COLO668 (cell line): ENCODE data around the gene MAGI2.

Experiments used
- DNase-seq: peaks from one replicate; lab custom pipeline; 2025; ENCODE audit not compliant: unreplicated experiment; lab: John Stamatoyannopoulos, UW

The MAGI2 gene

GRCh38 chr7:78134256-78134655, 1319.2 kb downstream of the MAGI2 start:
- peak; percentile 7 for DNase-seq

- no peak for DNase-seq
Observed at GRCh38 chr7:78130446-78131215, 1322.8 kb downstream of the MAGI2 start.

- DNase-seq: no peak
Observed at GRCh38 chr7:78129865-78130264, 1323.6 kb downstream of the MAGI2 start.

- DNase-seq: no peak
Observed at GRCh38 chr7:78127009-78127408, 1326.5 kb downstream of the MAGI2 start.

GRCh38 chr7:78125884-78126283, 1327.6 kb downstream of the MAGI2 start:
- DNase-seq: no peak

- no peak for DNase-seq
Observed at GRCh38 chr7:78124216-78124615, 1329.3 kb downstream of the MAGI2 start.

DNA sequence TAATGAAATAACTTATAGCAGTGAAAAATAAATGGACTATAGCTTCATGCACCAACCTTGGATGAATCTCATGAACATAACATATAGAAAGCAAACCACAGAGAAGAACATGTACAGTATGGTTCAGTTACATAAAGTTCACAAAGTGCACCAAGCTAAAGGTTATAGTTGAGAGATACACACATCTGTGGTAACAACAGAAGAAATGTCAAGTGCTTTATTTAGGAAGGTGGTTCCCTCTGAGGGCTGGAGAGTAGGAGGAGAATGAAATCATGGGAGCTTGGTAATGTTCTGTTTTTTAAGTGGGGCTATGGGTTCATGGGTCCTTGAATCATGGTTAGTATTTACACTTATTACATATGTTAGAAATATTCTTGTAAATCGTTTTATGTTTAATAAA, 1331.6 kb downstream of the MAGI2 start:
- no peak for DNase-seq

DNA sequence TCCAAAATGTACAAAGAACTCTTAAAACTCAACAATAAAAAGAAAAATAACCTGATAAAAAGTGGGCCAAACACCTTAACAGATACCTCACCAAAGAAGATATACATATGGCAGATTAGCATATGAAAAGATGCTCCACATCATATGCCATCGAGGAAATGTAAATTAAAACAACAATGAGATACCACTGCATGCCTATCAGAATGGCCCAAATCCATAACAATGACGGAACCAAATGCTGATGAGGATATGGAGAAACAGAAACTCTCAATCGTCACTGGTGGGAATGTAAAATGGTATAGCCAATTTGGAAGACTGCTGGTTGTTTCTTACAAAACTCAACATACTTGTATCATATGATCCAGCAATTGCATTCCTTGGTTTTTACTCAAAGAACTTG, 1335.0 kb downstream of the MAGI2 start:
- no peak for DNase-seq

DNA sequence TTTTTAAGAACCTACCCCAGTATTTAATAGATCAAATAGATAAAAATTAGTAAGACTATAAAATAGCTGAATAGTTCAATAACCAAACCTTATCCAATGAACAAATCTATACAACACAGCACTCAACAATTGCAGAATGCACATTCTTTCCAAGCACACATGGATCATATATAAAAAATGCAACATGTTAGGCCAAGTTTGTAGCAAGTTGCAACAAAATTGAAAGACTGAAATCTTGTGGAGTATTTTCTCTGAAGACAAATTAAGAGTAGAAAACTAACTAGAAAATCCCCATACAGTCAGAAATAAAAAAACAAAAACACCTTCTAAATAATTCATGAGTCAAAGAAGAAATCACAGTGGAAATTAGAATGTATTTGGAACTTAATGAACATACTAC, 1337.6 kb downstream of the MAGI2 start:
- DNase-seq: no peak

DNA sequence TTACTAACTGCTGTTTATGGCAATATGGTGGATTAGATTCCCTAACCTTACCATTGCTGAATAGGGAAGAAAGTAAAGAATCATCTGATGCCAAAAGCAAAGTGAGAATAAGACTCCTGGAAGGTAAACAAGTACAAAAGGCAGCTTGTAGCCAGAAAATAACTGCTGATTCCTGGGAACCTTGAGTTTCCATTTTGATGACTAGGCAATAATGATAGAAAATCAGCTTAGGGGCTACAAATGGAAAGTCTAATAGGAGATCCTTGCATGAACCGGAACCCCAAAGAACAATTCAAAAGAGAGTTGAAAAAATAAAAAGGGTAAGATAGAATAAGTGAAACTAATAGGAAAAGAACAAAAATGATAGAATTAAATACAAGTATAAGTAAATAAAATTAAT, 1338.5 kb downstream of the MAGI2 start:
- DNase-seq: no peak

DNA sequence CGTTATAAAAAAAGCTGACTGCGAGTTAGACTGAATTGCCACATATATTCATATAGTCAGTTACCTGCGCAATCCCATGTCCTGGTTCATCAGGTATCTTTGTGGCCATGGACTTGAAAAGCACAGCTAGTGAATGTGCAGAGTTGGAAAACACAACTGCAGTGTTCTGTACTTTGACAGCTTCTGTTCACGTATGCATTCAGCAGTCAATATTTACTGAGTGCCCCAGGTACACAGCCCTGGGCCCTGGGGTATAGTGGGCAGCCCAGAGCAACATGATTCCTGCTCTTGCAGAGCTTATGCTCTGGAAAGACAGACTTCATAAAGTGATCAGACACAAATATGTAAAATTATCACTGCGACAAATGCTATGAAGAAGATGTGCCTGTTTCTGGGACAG, 1341.0 kb downstream of the MAGI2 start:
- DNase-seq: no peak

GRCh38 chr7:78111386-78111785, 1342.1 kb downstream of the MAGI2 start:
- DNase-seq: no peak

- DNase-seq: no peak
Observed at GRCh38 chr7:78103475-78103874, 1350.0 kb downstream of the MAGI2 start.

- no peak for DNase-seq
Observed at GRCh38 chr7:78101076-78101475, 1352.4 kb downstream of the MAGI2 start.

DNA sequence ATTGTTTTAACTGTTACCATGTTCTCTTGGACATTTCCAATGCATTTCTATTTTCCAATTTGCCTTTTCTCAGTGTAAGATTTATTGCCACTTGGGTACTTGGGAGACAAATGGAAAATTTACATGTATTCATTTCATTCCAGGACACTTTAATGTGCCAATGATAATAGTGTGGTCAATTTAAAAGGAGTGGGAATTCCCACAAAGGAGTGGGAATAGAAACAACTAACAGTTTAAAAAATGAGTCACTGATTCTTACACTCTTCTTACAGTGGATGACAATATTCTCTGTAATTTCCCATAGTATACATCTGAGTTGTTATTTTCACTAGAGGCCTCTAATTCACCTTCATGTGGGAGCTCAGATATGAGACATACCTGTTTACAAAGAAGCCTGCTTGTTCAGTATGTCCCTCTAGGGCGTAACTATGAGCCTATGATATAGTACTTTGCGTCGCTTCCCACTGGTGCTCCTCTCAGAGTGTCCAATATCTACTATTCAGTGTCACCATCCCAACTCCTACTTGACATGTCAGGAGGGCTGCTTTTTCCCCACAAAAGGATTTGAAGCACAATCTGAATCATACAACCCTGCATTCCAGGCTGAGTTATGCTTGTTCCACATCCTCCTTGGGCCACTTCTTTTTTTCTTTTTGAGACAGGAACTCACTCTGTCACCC, 1353.6 kb downstream of the MAGI2 start:
- no peak for DNase-seq

- no peak for DNase-seq
Observed at GRCh38 chr7:78095549-78095948, 1357.9 kb downstream of the MAGI2 start.

DNA sequence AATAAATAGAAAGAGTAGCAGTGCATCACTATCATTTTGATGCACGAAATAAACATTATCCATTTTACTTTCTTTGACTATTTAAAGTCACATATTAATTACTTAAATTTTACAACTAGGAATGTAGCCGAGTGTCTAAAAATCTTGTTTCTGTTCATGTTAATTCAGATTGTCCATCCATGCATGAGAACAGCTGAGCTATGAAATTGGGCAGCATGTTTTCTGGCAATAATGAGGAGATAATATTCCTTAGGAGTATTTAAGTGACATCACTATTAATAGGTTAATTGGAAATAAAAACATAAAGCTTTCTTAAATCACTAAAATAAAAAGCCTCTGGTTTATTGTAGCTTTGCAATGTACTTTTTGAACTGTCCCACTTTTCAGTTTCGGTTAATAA, 1361.1 kb downstream of the MAGI2 start:
- DNase-seq: no peak

GRCh38 chr7:78090616-78091015, 1362.9 kb downstream of the MAGI2 start:
- no peak for DNase-seq

DNA sequence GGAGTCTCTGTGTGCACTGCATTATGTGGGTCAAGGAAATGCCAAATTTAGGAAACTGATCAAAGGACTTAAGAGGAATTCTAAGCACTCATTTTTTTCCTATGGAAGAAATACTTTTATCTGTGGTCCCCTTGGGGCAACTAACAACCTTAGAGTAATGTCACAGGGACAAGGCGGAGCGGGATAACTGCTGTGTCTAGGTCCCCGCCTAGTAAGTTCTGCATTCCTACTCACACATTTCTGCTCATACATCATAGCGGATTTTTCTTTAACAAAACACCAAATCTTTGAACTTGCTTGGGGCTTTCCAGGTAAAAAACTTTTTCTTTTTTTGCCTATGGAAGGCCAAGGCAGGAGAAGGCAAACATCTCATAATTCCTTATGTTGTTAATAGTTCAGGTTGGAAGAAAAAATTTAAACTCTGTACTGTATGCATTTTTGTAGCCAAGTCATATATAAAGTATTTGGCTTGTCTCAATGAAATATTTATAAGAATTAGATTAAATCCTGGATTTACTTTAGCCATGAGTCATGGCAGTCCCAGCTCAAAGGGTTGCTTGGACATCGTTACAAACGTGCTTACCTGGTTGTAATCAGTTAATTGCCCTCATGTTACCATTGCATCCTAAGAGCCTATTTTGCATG, 1369.9 kb downstream of the MAGI2 start:
- DNase-seq: no peak

DNA sequence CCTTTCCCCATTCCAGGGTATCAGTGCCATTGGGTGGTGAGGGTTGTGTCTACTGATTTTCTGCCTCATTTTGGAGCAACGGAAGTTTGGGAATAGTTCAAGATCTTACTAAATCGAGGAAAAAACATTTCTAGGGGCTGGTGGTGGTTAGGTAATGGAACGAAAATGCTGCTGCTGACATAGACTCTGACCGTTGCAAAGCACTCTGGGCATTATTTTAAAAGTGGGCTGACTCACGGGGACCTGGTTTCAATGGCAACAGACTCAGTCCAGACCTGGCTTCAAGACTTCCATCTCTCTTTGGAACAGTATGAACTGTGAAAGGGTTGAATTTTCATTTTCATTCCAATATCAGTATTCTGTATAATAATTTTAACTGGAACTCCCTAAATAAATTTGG, 1370.9 kb downstream of the MAGI2 start:
- DNase-seq: no peak

DNA sequence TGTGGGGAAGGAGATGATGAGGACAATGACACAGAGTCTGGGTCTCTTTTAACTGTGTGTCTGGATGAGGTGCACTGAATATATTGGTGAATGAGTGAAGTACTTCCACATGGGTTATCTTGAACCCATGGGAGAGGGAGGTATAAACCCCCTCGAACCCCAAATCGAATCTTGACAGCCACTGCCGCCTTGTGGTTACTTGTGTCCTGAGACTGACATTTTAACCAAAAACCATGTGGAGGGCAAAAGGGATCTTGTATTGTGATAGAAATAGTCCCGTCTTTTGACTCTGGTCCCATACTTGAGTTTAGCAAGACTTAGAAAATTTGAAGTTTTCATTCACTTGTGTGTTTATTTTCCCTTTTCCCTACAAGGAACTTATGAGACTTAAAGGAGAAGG, 1371.6 kb downstream of the MAGI2 start:
- DNase-seq: no peak

DNA sequence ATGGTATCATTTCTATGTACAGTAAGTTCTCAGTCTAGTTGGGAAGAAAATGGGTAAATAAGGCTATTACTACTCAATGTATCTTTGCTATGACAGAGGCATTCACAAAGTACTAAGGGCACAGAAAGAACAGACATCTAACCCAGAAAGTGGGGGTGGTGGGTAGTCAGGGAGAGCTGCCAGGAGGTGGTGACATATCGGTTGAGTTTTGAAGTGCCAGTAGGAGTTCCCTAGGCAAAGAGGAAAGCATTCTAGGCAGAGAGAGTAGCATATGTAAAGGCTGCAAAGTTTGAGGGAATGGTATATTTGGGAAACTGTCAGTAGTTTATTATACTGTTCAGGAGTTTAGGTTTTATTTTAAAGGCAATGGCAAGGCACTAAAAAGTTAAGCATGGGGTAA, 1372.1 kb downstream of the MAGI2 start:
- DNase-seq: no peak
